DMS153 (cell line): Measurements from ENCODE around the gene HMGN1.
A peak's percentile ranks its signal among the peaks of the same experiment; 100 is the strongest.

Experiments used
- DNase-seq: peaks from one replicate; lab custom pipeline; 2025; lab: John Stamatoyannopoulos, UW

The HMGN1 gene

GRCh38 chr21:39330001-39330400 is 18.9 kb downstream of the HMGN1 start:
- DNase-seq = no peak

- no peak for DNase-seq
Observed at GRCh38 chr21:39327727-39328126, 21.2 kb downstream of the HMGN1 start.

- DNase-seq = no peak
Observed at GRCh38 chr21:39326607-39327307, 22.1 kb downstream of the HMGN1 start.

GRCh38 chr21:39325458-39325857 is 23.4 kb downstream of the HMGN1 start:
- DNase-seq = no peak

- no peak for DNase-seq
Observed at GRCh38 chr21:39321424-39321823, 27.5 kb downstream of the HMGN1 start.

GRCh38 chr21:39319814-39320332 is 29.0 kb downstream of the HMGN1 start:
- DNase-seq = no peak

GRCh38 chr21:39319251-39319756 is 29.6 kb downstream of the HMGN1 start:
- no peak for DNase-seq

- no peak for DNase-seq
Observed at GRCh38 chr21:39318091-39318959, 30.6 kb downstream of the HMGN1 start.

GRCh38 chr21:39317134-39318090 is 31.5 kb downstream of the HMGN1 start:
- no peak for DNase-seq

- no peak for DNase-seq
Observed at GRCh38 chr21:39316729-39317128, 32.2 kb downstream of the HMGN1 start.

- DNase-seq = no peak
Observed at GRCh38 chr21:39315603-39316445, 33.1 kb downstream of the HMGN1 start.

- peak; percentile 6 for DNase-seq
Observed at GRCh38 chr21:39314143-39315027, 34.5 kb downstream of the HMGN1 start.

GRCh38 chr21:39313571-39314142 is 35.2 kb downstream of the HMGN1 start, which contains the start of gene BRWD1:
BRWD1 (minus strand) TSS chr21:39313632; CDS start chr21:39313491, 141 bp downstream.
- peak; percentile 82 for DNase-seq

GRCh38 chr21:39313042-39313570 is 35.8 kb downstream of the HMGN1 start:
- no peak for DNase-seq

GRCh38 chr21:39312112-39313041 is 36.5 kb downstream of the HMGN1 start:
- peak; percentile 69 for DNase-seq

- no peak for DNase-seq
Observed at GRCh38 chr21:39311164-39311563, 37.7 kb downstream of the HMGN1 start.

- DNase-seq = no peak
Observed at GRCh38 chr21:39307466-39307865, 41.4 kb downstream of the HMGN1 start.

GRCh38 chr21:39300587-39300986 is 48.3 kb downstream of the HMGN1 start:
- DNase-seq = no peak
